Measurements from ENCODE around the gene ALS2.
"Not testable (repeated sequence)": the region's sequence is repeated elsewhere in the genome, so short reads cannot be mapped to it uniquely, and the experiment has no call there.

Gene ALS2

DNA sequence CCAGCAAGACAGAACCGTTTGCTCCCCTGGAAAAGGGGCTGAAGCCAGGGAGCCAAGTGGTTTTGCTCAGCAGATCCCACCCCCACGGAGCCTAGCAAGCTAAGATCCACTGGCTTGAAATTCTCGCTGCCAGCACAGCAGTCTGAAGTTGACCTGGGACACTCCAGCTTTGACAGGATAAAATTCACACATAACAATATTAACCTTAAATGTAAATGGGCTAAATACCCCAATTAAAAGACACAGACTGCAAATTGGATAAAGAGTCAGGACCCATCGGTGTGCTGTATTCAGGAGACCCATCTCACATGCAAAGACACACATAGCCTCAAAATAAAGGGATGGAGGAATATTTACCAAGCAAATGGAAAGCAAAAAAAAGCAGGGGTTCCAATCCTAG lies 109.5 kb downstream of the ALS2 start:
- DNase-seq: not testable (repeated sequence)

DNA sequence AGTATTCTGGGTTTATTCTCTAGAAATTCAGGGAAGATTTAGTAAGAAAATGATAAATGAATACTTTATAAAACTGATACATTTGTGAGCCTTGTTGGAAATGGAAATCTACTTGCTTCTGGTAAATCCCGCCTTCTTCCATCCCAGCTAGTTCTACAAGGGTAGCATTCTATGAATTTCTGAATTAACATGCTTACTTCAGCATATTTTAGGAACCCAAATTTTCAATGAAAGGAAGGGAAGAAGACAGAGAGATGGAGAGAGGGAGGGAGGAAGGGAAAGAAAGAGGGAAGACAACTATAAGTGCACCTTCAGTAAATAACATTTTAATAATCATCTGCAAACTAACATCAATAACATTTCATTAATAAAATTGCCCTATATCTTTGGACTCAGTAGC lies 110.9 kb downstream of the ALS2 start:
- DNase-seq: no peak

DNA sequence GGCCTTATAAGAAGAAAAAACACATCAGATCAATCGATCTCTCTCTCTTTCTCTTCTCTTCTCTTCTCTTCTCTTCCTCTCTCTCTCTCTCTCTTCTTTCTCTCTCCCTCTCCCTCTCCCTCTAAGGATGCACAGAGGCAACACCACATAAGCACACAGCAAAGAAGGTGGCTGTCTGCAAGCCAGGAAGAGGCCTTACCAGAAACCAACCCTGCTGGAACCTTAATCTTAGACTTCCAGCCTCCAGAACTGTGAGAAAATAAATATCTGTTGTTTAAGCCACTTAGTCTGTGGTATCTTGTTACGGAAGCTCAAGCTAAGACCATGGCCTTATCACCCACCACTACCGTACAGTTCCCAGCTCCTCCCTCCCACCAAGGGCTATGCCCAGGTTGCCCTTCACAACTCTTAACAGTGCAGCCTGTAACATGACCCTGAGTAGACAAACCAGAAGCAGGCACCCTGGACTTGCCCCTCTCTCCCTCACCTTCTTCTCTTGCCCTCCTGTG lies 112.3 kb downstream of the ALS2 start:
- no peak for DNase-seq

DNA sequence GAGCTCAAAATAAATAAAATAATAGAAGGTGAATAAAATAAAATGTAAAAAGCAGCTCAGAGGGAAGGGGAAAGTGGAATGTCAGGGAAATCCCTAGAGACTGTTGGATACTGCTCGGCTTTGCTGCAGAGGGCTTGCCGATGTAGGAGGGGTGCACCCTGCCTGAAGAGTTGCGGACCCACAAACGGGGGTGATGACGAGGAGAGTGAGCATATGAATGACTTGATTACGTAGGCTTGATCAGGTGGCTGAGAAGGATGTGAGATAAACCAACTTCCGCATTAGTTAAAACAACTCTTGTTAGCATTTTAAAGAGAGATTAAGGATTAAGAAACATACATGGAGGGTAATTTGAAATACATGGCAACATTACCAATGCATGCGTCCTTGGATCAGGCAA lies 116.4 kb downstream of the ALS2 start:
- DNase-seq: no peak

DNA sequence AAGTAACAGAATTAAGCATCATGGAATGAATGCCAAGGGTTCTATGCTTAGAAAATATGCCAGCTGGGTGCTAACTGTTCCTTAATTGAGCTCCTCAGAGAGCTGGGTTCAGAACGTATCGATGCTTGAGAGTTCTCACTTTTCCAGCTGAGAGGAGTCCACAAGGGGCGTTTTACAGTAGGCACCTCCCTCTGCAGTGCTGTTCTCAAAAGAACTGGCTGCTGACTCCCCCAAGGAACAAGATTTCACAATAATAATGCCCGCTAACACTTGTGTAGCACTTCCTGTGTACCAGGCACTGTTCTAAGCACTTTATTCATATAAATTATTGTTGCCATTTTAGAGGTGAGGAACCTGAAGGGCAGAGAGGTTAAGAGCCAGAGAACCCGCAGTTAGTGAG lies 119.4 kb downstream of the ALS2 start:
- no peak for DNase-seq

DNA sequence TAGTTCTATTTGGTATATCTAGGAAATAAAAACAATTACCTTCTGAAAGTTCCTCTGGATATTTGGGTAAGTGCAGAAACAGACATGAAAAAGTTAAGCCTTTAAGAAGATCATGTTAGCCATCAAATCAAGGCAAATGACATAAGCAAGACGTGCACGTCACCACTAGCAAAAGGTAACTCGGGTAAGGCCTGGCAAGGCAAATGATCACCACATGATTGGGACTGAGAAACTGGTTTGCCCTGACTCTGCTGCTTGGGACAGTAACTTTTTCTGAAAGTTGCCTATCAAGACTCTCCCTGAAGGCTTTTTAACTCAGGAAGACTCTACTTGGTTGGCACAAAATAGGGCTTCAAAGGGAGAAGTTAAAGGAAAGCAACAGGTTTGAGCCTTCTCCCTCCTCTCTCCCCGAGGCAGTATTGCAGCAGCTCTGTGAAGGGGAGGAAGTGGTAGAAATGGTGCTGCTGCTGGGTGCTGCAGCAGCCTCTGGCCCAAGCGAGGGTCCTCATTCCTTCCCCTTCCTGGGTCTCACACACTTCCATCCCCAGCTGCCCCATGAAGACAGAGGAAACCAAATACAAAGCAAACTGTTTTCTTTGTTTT lies 120.3 kb downstream of the ALS2 start:
- DNase-seq: no peak

DNA sequence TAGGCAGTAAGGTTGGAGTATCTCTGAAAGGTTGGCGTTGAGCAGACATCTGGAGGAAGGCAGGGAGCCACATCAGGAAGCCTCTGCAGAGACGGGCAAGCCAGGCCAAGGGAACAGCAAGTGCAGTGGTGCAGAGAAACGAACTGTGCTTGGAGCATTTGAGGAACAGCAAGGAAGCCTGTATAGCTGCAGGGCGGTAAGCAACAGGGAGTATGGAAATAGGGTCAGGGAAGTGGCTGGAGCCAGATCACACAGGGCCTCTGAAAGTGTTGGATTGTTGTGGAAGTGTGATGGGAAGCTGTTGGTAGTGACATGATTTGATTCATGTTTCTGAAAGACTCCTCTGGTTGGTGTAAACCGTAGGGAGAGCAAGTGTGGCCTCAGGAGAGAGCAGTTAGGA lies 124.0 kb downstream of the ALS2 start:
- no peak for DNase-seq

DNA sequence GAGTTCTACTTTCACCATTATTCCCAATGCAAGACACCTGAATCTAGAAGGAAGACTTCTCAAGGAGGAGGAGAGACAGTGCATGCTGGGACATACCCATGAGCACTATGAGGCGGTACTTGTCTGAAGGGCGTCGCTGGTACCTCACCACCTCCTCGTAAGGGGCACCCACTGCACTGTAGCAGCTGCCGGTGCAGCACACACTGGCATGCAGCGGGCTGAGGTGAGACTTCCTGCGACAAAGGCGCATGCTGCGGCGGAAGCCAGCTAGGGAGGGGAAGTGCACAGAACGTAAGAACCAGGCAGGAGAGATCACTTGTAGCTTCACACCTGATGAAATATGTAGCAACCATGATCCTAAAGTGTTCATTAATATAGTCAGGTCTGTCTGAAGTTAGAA lies 124.6 kb downstream of the ALS2 start:
- no peak for DNase-seq

DNA sequence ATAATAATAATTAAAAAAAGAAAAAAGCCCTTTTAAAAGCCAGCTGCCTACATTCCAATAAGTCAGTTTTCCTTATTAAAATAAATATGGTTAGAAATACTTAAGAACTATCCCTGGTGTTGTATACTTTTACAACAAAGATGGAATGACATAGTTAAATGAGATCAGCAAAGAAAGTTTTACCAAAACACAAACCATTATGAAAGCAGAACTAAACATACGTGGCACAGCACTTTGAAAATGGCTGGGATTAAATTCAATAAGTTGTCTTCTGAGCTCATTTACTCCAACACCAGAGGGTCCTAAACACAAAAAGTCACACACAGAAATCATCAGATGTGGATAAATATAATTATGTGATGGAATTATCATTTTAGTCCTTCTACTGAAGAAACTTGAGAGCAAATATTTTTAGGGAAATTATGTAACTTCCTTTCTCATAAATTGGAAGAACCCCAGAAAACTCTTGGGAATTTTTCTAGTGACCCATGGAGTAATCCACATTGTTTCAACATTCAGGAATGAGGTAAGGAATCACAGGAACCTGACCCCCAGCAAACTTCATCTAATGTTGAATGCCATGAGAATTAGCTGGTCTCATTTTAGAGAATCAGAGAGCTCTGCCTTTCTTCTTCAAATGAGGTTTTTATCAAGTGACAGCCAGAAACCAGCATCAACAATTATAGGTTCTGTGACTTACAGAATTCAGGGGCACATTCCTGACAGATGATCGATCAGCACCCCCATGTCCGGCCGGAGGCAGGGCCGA lies 125.9 kb downstream of the ALS2 start:
- DNase-seq: no peak

DNA sequence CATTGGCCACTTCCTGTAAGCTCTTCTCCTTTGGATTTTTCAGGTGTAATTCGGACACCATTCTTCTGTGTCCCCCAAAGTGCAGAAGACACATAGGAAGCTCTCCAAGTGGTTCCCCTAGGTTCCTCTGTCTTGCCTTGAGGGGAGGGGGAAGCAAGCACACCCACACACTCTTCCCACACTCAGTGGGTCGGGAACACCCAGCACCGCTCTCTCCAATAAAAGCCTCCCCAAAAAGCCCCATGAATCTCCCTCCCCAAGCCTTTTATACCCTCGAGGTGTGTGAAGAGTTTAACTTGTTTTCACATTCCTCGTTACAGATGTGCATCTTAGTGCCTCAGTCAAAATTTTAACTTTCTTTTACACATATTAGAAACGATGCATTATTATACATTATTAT lies 127.5 kb downstream of the ALS2 start:
- no peak for DNase-seq
